Gastroesophageal sphincter (tissue), 3 donors: Measurements from ENCODE around the gene USP20.

Experiments used
- EP300 ChIP-seq: sonication (generic); formaldehyde crosslinking; IDR thresholded peaks from one replicate; pipeline ENCODE4 v1.6.1; 2017; ENCODE audit warnings: antibody characterized with exemption, mild to moderate bottlenecking
- POLR2A ChIP-seq, 2 donors: fragments of 450-650 bp; IDR thresholded peaks; one replicate each; pipeline ENCODE4 v1.6.1; 2017; ENCODE audit warnings: antibody characterized with exemption in 2 of 2, mild to moderate bottlenecking in 2 of 2, moderate library complexity in 1 of 2
- POLR2AphosphoS5 ChIP-seq: sonication (generic); formaldehyde crosslinking; IDR thresholded peaks from one replicate; pipeline ENCODE4 v1.6.1; 2017; ENCODE audit warnings: antibody characterized with exemption
- TF ChIP-seq, protein P1 (sequence below), 4 experiments: fragments of 200-600 bp in 2 of 4; fragments of 450-650 bp in 2 of 4; sonication (generic) in 1 of 4; IDR thresholded peaks; one replicate each; pipeline ENCODE4 v1.5.1; 2017 to 2019; ENCODE audit warnings: antibody characterized with exemption in 4 of 4, mild to moderate bottlenecking in 2 of 4, moderate library complexity in 2 of 4

DNA sequence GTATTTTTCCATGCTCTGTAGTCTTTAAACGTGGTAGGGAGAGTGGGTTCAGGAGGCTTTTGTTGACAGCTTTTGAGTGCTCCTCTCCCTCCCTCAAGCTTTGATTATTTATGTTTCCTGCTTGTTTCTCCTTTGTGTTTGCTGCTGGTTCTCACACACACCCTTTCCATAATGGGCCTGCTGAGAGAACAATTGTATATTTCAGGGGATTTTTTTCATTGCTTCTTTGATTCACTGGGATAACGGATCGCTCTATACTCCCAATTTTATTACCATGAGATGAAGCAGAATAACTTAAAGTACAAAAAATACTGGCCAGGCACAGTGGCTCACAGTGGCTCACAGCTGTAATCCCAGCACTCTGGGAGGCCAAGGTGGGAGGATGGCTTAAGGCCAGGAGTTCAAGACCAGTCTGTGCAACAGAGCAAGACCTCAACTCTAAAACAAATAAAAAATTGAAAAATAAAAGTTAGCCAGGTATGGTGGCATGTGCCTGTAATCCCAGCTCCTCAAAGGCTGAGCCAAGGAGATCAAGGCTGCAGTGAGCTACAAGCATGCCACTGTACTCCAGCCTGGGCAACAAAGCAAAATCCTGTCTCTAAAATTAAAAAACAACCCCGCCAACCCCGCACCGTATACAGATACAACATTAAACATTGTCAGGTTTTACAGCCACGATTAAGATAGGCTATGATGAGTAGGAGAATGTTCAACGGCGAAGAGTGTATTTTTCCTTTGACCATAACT lies 66.9 kb downstream of the USP20 start:
- TF ChIP-seq POLR2AphosphoS5 (no peak), EP300 (no peak), POLR2A (IDR thresholded peaks at IDR 0.05) (no peak)
- TF ChIP-seq, protein P1, sequence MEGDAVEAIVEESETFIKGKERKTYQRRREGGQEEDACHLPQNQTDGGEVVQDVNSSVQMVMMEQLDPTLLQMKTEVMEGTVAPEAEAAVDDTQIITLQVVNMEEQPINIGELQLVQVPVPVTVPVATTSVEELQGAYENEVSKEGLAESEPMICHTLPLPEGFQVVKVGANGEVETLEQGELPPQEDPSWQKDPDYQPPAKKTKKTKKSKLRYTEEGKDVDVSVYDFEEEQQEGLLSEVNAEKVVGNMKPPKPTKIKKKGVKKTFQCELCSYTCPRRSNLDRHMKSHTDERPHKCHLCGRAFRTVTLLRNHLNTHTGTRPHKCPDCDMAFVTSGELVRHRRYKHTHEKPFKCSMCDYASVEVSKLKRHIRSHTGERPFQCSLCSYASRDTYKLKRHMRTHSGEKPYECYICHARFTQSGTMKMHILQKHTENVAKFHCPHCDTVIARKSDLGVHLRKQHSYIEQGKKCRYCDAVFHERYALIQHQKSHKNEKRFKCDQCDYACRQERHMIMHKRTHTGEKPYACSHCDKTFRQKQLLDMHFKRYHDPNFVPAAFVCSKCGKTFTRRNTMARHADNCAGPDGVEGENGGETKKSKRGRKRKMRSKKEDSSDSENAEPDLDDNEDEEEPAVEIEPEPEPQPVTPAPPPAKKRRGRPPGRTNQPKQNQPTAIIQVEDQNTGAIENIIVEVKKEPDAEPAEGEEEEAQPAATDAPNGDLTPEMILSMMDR (IDR thresholded peaks at IDR 0.05) = no peak
